Measurements from ENCODE around the gene DHRS13. TPM values are rescaled to one million over a fixed set of nuclear protein-coding genes. Genes with fewer than 3 reads are reported as not detected.

Gene DHRS13
- polyA plus RNA-seq, 2 of the 4 experiments (the other 2 are of a cell fraction) = 4.8 to 7.0 TPM

- DNase-seq (ENCODE audit: low read depth in 1 of 2, low spot score in 1 of 2) = no peak
- ATAC-seq = no peak
- no peak for FAIRE-seq
- H3K9me3 ChIP-seq = no peaks in the 10 kb centered on the region
- no peak overlapping the region for H3K4me3 ChIP-seq
- CTCF ChIA-PET = interaction anchor here (0.9 to 9.9 kb wide), 4 partner anchors 9 to 161 kb away, joined by 3 to 54 read pairs (median 4); partner anchors contain the start of gene DHRS13
- WGBS (ENCODE audit: missing lambda C conversion rate) = 89% methylated on average over 12 of the region's 12 CpGs
- POLR2A ChIA-PET = no interaction called here
- H3K4me1 ChIP-seq = no peaks in the 10 kb centered on the region
- H3K4me2 ChIP-seq = no peak overlapping the region
- H3K27ac ChIP-seq = no peak overlapping the region
- TF ChIP-seq E2F6 (IDR thresholded peaks at IDR 0.05; ENCODE audit: borderline replicate concordance, low read depth) = no peak
- TF ChIP-seq SREBF2 (IDR thresholded peaks at IDR 0.05) = no peak
- no peak for TF ChIP-seq KDM1A (IDR thresholded peaks at IDR 0.05; ENCODE audit: low read depth)
- TF ChIP-seq HOXA7 (CRISPR knock-in tag; IDR thresholded peaks at IDR 0.05) = no peak
- no peak for TF ChIP-seq ZSCAN20 (CRISPR knock-in tag; IDR thresholded peaks at IDR 0.05)
- TF ChIP-seq FOSB (CRISPR knock-in tag; IDR thresholded peaks at IDR 0.05) = no peak
Measured at GRCh38 chr17:28887871-28888471, 14.9 kb downstream of the DHRS13 start.

DNA sequence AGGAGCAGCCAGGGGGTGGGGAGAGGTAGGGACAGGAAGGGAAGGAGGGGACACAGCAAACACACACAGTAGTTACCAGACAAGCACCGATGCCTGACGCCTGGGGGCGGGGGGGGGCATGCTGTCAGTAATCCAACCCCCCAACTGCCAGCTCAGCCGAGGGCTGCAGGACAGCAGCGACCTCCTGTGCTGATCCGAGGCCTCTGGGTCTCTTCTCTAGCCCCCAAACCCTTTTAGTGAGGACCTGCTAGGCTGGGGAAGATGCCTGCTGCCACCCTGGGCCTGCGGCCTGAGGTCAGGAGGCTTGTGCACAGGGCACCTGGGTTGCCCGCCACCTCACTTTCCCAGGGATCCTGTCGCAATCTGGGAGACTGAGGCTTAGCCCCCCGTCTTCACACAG, 16.9 kb downstream of the DHRS13 start:
- Histone ChIP-seq H3K9me3 (no peaks in the 10 kb centered on the region), H3K4me1 (no peaks in the 10 kb centered on the region), H3K4me2 (no peak overlapping the region), H3K27ac (no peak overlapping the region), H3K4me3 (no peak overlapping the region)
- WGBS (ENCODE audit: missing lambda C conversion rate) = 87% methylated on average over 10 of the region's 10 CpGs
- ChIA-PET CTCF (interaction anchor here (0.5 to 9.9 kb wide), 6 partner anchors 12 to 159 kb away, joined by 4 to 54 read pairs (median 6); partner anchors contain the start of genes DHRS13 and TLCD1), POLR2A (no interaction called here)
- DNase-seq (ENCODE audit: low read depth in 1 of 2, low spot score in 1 of 2) (no peak), FAIRE-seq (no peak), ATAC-seq (no peak)
- TF ChIP-seq HDAC2 (IDR thresholded peaks at IDR 0.05) = no peak
- TF ChIP-seq CHD4 (IDR thresholded peaks at IDR 0.05; ENCODE audit: borderline replicate concordance) = no peak
- no peak for TF ChIP-seq ZSCAN20 (CRISPR knock-in tag; IDR thresholded peaks at IDR 0.05)
- no peak for TF ChIP-seq POLR2A (IDR thresholded peaks at IDR 0.05; ENCODE audit: low read length)
- TF ChIP-seq, protein P1, sequence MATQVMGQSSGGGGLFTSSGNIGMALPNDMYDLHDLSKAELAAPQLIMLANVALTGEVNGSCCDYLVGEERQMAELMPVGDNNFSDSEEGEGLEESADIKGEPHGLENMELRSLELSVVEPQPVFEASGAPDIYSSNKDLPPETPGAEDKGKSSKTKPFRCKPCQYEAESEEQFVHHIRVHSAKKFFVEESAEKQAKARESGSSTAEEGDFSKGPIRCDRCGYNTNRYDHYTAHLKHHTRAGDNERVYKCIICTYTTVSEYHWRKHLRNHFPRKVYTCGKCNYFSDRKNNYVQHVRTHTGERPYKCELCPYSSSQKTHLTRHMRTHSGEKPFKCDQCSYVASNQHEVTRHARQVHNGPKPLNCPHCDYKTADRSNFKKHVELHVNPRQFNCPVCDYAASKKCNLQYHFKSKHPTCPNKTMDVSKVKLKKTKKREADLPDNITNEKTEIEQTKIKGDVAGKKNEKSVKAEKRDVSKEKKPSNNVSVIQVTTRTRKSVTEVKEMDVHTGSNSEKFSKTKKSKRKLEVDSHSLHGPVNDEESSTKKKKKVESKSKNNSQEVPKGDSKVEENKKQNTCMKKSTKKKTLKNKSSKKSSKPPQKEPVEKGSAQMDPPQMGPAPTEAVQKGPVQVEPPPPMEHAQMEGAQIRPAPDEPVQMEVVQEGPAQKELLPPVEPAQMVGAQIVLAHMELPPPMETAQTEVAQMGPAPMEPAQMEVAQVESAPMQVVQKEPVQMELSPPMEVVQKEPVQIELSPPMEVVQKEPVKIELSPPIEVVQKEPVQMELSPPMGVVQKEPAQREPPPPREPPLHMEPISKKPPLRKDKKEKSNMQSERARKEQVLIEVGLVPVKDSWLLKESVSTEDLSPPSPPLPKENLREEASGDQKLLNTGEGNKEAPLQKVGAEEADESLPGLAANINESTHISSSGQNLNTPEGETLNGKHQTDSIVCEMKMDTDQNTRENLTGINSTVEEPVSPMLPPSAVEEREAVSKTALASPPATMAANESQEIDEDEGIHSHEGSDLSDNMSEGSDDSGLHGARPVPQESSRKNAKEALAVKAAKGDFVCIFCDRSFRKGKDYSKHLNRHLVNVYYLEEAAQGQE (IDR thresholded peaks at IDR 0.05) = no peak
- no peak for TF ChIP-seq RAD21 (conservative IDR thresholded peaks at IDR 0.05 in 1 of 2, IDR thresholded peaks at IDR 0.05 in 1 of 2)
- TF ChIP-seq, protein P2, sequence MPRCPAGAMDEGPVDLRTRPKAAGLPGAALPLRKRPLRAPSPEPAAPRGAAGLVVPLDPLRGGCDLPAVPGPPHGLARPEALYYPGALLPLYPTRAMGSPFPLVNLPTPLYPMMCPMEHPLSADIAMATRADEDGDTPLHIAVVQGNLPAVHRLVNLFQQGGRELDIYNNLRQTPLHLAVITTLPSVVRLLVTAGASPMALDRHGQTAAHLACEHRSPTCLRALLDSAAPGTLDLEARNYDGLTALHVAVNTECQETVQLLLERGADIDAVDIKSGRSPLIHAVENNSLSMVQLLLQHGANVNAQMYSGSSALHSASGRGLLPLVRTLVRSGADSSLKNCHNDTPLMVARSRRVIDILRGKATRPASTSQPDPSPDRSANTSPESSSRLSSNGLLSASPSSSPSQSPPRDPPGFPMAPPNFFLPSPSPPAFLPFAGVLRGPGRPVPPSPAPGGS (IDR thresholded peaks at IDR 0.05) = no peak
- no peak for TF ChIP-seq TFCP2L1 (CRISPR knock-in tag; IDR thresholded peaks at IDR 0.05)
- TF ChIP-seq EHF (CRISPR knock-in tag; IDR thresholded peaks at IDR 0.05) = no peak
- TF ChIP-seq EHMT2 (IDR thresholded peaks at IDR 0.05; ENCODE audit: low read depth) = no peak
- no peak for TF ChIP-seq JUN (IDR thresholded peaks at IDR 0.05)
- TF ChIP-seq JUNB (IDR thresholded peaks at IDR 0.05) = no peak
- TF ChIP-seq, protein P3, sequence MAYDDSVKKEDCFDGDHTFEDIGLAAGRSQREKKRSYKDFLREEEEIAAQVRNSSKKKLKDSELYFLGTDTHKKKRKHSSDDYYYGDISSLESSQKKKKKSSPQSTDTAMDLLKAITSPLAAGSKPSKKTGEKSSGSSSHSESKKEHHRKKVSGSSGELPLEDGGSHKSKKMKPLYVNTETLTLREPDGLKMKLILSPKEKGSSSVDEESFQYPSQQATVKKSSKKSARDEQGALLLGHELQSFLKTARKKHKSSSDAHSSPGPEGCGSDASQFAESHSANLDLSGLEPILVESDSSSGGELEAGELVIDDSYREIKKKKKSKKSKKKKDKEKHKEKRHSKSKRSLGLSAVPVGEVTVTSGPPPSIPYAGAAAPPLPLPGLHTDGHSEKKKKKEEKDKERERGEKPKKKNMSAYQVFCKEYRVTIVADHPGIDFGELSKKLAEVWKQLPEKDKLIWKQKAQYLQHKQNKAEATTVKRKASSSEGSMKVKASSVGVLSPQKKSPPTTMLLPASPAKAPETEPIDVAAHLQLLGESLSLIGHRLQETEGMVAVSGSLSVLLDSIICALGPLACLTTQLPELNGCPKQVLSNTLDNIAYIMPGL (CRISPR knock-in tag; IDR thresholded peaks at IDR 0.05; ENCODE audit: borderline replicate concordance) = no peak
- TF ChIP-seq RCOR1 (IDR thresholded peaks at IDR 0.05; ENCODE audit: low read depth, low read length) = no peak
- no peak for TF ChIP-seq MYC (IDR thresholded peaks at IDR 0.05; ENCODE audit: borderline replicate concordance, low read length)
- TF ChIP-seq CHD2 (IDR thresholded peaks at IDR 0.05; ENCODE audit: low read length, partially characterized antibody) = no peak
- TF ChIP-seq, protein P4, sequence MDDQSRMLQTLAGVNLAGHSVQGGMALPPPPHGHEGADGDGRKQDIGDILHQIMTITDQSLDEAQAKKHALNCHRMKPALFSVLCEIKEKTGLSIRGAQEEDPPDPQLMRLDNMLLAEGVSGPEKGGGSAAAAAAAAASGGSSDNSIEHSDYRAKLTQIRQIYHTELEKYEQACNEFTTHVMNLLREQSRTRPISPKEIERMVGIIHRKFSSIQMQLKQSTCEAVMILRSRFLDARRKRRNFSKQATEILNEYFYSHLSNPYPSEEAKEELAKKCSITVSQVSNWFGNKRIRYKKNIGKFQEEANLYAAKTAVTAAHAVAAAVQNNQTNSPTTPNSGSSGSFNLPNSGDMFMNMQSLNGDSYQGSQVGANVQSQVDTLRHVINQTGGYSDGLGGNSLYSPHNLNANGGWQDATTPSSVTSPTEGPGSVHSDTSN (IDR thresholded peaks at IDR 0.05) = no peak
- TF ChIP-seq RNF2 (IDR thresholded peaks at IDR 0.05; ENCODE audit: borderline replicate concordance, low read depth) = no peak
- no peak for TF ChIP-seq HOXB5 (CRISPR knock-in tag; IDR thresholded peaks at IDR 0.05)

Measured in A549 (cell line).